ENCODE measurements around the gene PDS5B. TPM values are rescaled to one million over a fixed set of nuclear protein-coding genes. Genes with fewer than 3 reads are reported as not detected.

The PDS5B gene
- total and polyA plus RNA-seq, 2 of the 8 experiments (the other 6 are each of a cell fraction or from before 2014, with no cell fraction given): 5.5 to 54.6 TPM

DNA sequence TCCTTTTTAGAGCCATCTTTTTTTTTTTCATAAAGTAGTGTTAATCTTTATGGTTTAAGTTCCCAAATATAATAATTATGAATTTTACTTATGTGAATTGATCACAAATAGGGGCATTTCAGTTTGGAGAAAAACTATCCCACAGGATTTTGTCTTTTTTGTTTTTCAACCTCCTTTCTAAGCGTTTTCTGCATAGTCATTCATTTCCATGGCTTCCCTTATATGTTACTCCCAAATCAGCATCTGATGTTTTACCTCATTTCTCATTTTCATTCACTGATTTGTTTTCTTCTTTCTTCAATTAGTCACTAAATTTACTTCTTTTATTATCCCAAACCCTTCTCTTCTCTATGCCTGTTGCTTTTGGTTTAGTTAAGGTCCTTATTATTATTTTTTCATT, 24.7 kb downstream of the PDS5B start (continued):
- TF ChIP-seq, protein P1, sequence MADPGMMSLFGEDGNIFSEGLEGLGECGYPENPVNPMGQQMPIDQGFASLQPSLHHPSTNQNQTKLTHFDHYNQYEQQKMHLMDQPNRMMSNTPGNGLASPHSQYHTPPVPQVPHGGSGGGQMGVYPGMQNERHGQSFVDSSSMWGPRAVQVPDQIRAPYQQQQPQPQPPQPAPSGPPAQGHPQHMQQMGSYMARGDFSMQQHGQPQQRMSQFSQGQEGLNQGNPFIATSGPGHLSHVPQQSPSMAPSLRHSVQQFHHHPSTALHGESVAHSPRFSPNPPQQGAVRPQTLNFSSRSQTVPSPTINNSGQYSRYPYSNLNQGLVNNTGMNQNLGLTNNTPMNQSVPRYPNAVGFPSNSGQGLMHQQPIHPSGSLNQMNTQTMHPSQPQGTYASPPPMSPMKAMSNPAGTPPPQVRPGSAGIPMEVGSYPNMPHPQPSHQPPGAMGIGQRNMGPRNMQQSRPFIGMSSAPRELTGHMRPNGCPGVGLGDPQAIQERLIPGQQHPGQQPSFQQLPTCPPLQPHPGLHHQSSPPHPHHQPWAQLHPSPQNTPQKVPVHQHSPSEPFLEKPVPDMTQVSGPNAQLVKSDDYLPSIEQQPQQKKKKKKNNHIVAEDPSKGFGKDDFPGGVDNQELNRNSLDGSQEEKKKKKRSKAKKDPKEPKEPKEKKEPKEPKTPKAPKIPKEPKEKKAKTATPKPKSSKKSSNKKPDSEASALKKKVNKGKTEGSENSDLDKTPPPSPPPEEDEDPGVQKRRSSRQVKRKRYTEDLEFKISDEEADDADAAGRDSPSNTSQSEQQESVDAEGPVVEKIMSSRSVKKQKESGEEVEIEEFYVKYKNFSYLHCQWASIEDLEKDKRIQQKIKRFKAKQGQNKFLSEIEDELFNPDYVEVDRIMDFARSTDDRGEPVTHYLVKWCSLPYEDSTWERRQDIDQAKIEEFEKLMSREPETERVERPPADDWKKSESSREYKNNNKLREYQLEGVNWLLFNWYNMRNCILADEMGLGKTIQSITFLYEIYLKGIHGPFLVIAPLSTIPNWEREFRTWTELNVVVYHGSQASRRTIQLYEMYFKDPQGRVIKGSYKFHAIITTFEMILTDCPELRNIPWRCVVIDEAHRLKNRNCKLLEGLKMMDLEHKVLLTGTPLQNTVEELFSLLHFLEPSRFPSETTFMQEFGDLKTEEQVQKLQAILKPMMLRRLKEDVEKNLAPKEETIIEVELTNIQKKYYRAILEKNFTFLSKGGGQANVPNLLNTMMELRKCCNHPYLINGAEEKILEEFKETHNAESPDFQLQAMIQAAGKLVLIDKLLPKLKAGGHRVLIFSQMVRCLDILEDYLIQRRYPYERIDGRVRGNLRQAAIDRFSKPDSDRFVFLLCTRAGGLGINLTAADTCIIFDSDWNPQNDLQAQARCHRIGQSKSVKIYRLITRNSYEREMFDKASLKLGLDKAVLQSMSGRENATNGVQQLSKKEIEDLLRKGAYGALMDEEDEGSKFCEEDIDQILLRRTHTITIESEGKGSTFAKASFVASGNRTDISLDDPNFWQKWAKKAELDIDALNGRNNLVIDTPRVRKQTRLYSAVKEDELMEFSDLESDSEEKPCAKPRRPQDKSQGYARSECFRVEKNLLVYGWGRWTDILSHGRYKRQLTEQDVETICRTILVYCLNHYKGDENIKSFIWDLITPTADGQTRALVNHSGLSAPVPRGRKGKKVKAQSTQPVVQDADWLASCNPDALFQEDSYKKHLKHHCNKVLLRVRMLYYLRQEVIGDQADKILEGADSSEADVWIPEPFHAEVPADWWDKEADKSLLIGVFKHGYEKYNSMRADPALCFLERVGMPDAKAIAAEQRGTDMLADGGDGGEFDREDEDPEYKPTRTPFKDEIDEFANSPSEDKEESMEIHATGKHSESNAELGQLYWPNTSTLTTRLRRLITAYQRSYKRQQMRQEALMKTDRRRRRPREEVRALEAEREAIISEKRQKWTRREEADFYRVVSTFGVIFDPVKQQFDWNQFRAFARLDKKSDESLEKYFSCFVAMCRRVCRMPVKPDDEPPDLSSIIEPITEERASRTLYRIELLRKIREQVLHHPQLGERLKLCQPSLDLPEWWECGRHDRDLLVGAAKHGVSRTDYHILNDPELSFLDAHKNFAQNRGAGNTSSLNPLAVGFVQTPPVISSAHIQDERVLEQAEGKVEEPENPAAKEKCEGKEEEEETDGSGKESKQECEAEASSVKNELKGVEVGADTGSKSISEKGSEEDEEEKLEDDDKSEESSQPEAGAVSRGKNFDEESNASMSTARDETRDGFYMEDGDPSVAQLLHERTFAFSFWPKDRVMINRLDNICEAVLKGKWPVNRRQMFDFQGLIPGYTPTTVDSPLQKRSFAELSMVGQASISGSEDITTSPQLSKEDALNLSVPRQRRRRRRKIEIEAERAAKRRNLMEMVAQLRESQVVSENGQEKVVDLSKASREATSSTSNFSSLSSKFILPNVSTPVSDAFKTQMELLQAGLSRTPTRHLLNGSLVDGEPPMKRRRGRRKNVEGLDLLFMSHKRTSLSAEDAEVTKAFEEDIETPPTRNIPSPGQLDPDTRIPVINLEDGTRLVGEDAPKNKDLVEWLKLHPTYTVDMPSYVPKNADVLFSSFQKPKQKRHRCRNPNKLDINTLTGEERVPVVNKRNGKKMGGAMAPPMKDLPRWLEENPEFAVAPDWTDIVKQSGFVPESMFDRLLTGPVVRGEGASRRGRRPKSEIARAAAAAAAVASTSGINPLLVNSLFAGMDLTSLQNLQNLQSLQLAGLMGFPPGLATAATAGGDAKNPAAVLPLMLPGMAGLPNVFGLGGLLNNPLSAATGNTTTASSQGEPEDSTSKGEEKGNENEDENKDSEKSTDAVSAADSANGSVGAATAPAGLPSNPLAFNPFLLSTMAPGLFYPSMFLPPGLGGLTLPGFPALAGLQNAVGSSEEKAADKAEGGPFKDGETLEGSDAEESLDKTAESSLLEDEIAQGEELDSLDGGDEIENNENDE (IDR thresholded peaks at IDR 0.05; ENCODE audit: insufficient replicate concordance, low read length): no peak
- TF ChIP-seq KDM5A (IDR thresholded peaks at IDR 0.05; ENCODE audit: low read length) (no peak), FOSL1 (IDR thresholded peaks at IDR 0.05; ENCODE audit: insufficient read depth, low read depth, low read length) (no peak), CEBPB (IDR thresholded peaks at IDR 0.05; ENCODE audit: low read depth, low read length) (no peak), ASH2L (IDR thresholded peaks at IDR 0.05; ENCODE audit: low read length) (no peak), RAD21 (IDR thresholded peaks at IDR 0.05 in 1 of 2, conservative IDR thresholded peaks at IDR 0.05 in 1 of 2; ENCODE audit: low read depth in 2 of 2, low read length in 2 of 2) (no peak), GTF2F1 (IDR thresholded peaks at IDR 0.05; ENCODE audit: borderline replicate concordance, low read depth, low read length) (no peak), GABPA (IDR thresholded peaks at IDR 0.05; ENCODE audit: borderline replicate concordance, insufficient read depth, low read length) (no peak), MAFK (IDR thresholded peaks at IDR 0.05; ENCODE audit: low read depth, low read length) (no peak), ZNF274 (IDR thresholded peaks at IDR 0.05; ENCODE audit: borderline replicate concordance, extremely low read depth, low read length) (no peak), CREB1 (IDR thresholded peaks at IDR 0.05) (no peak)

Data from H1 (cell line).